H9 (cell line): ENCODE data around the gene THSD4. TPM values are rescaled to one million over a fixed set of nuclear protein-coding genes. Genes with fewer than 3 reads are reported as not detected.

Experiments used
- DNase-seq: peaks from one replicate; pipeline ENCODE4 v3.0.0-alpha.2; 2017
- H2AFZ ChIP-seq: one replicate; pipeline ENCODE4 v1.6.1; 2013; ENCODE audit warnings: mild to moderate bottlenecking, low read length, control low read depth, moderate library complexity
- H2AK5ac ChIP-seq: 2 replicates; pipeline ENCODE4 v1.6.1; 2013; ENCODE audit warnings: low read length, control low read depth, mixed read lengths; ENCODE audit not compliant: insufficient read length
- H2BK120ac ChIP-seq: one replicate; pipeline ENCODE4 v1.6.1; 2013; ENCODE audit warnings: low read depth, mild to moderate bottlenecking, low read length, control low read depth, inconsistent platforms; ENCODE audit not compliant: poor library complexity, severe bottlenecking
- H2BK12ac ChIP-seq: 2 replicates; pipeline ENCODE4 v1.6.1; 2013; ENCODE audit warnings: low read length, control low read depth, mixed read lengths, low read depth; ENCODE audit not compliant: insufficient read length
- H2BK15ac ChIP-seq: 2 replicates; pipeline ENCODE4 v1.6.1; 2013; ENCODE audit warnings: low read depth, low read length, control low read depth
- H2BK20ac ChIP-seq: one replicate; pipeline ENCODE4 v1.6.1; 2013; ENCODE audit warnings: low read depth, mild to moderate bottlenecking, low read length, control low read depth, inconsistent platforms; ENCODE audit not compliant: poor library complexity, severe bottlenecking
- H2BK5ac ChIP-seq: 2 replicates; pipeline ENCODE4 v1.6.1; 2013; ENCODE audit warnings: low read length, control low read depth, mixed read lengths; ENCODE audit not compliant: insufficient read length
- H3K14ac ChIP-seq: 2 replicates; pipeline ENCODE4 v1.6.1; 2013; ENCODE audit warnings: low read length, control low read depth; ENCODE audit not compliant: insufficient read depth
- H3K18ac ChIP-seq: 2 replicates; pipeline ENCODE4 v1.6.1; 2013; ENCODE audit warnings: low read depth, mild to moderate bottlenecking, mixed read lengths, low read length, control low read depth; ENCODE audit not compliant: insufficient read length
- H3K23ac ChIP-seq: 2 replicates; pipeline ENCODE4 v1.6.1; 2013; ENCODE audit warnings: low read length, control low read depth, mixed read lengths, low read depth; ENCODE audit not compliant: insufficient read length
- H3K23me2 ChIP-seq: 2 replicates; pipeline ENCODE4 v1.6.1; 2013; ENCODE audit warnings: low read depth, mild to moderate bottlenecking, mixed read lengths, low read length, control low read depth; ENCODE audit not compliant: insufficient read length, poor library complexity, severe bottlenecking
- H3K27ac ChIP-seq: 2 replicates; pipeline ENCODE4 v1.5.1; 2013; ENCODE audit warnings: low read length, control low read depth, mixed read lengths, low read depth; ENCODE audit not compliant: insufficient read length
- H3K27me3 ChIP-seq: 2 replicates; pipeline ENCODE4 v1.6.1; 2013; ENCODE audit warnings: low read length, control low read depth, inconsistent platforms; ENCODE audit not compliant: insufficient read depth
- H3K4ac ChIP-seq: 2 replicates; pipeline ENCODE4 v1.6.1; 2013; ENCODE audit warnings: low read depth, mild to moderate bottlenecking, control low read depth, inconsistent platforms, low read length, moderate library complexity
- H3K4me1 ChIP-seq: 2 replicates; pipeline ENCODE4 v1.6.1; 2013; ENCODE audit warnings: low read length, control low read depth, inconsistent platforms; ENCODE audit not compliant: insufficient read depth
- H3K4me2 ChIP-seq: 2 replicates; pipeline ENCODE4 v1.6.1; 2013; ENCODE audit warnings: low read length, control low read depth, mixed read lengths; ENCODE audit not compliant: insufficient read length, insufficient read depth
- H3K56ac ChIP-seq: 2 replicates; pipeline ENCODE4 v1.6.1; 2013; ENCODE audit warnings: low read depth, mild to moderate bottlenecking, mixed read lengths, low read length, control low read depth; ENCODE audit not compliant: insufficient read length
- H3K79me1 ChIP-seq: 2 replicates; pipeline ENCODE4 v1.6.1; 2013; ENCODE audit warnings: low read depth, mild to moderate bottlenecking, moderate library complexity, low read length, control low read depth, inconsistent platforms; ENCODE audit not compliant: insufficient read depth, poor library complexity, severe bottlenecking
- H3K79me2 ChIP-seq: 2 replicates; pipeline ENCODE4 v1.6.1; 2013; ENCODE audit warnings: low read length, control low read depth, inconsistent platforms; ENCODE audit not compliant: insufficient read depth
- H3K9ac ChIP-seq: 2 replicates; pipeline ENCODE4 v1.6.1; 2013; ENCODE audit warnings: low read length, control low read depth, mixed read lengths; ENCODE audit not compliant: insufficient read length; ENCODE audit errors: extremely low read depth
- H3K9me3 ChIP-seq: one replicate; pipeline ENCODE4 v1.6.1; 2013; ENCODE audit warnings: low read depth, low read length, inconsistent platforms; ENCODE audit not compliant: control insufficient read depth
- H3T11ph ChIP-seq: one replicate; pipeline ENCODE4 v1.6.1; 2013; ENCODE audit warnings: mild to moderate bottlenecking, low read length, control low read depth, inconsistent platforms
- H4K20me1 ChIP-seq: one replicate; pipeline ENCODE4 v1.6.1; 2013; ENCODE audit not compliant: control insufficient read depth, insufficient read length, insufficient read depth
- H4K5ac ChIP-seq: 2 replicates; pipeline ENCODE4 v1.6.1; 2013; ENCODE audit warnings: low read depth, mild to moderate bottlenecking, mixed read lengths, low read length, control low read depth; ENCODE audit not compliant: insufficient read length
- H4K8ac ChIP-seq: replicated peaks from 2 replicates; pipeline ENCODE4 v1.6.1; 2013; ENCODE audit warnings: low read length, control low read depth, mixed read lengths, low read depth; ENCODE audit not compliant: insufficient read length
- H4K91ac ChIP-seq: 2 replicates; pipeline ENCODE4 v1.6.1; 2013; ENCODE audit warnings: low read depth, mild to moderate bottlenecking, moderate library complexity, mixed read lengths, low read length, control low read depth; ENCODE audit not compliant: insufficient read length
- H3K27ac Mint-ChIP-seq, 3 experiments: 2 replicates in 2 of 3; 3 replicates in 1 of 3; pipeline ENCODE4 v1.8.0; 2020 to 2021; ENCODE audit warnings: mixed read lengths in 3 of 3, mild to moderate bottlenecking in 1 of 3, moderate library complexity in 1 of 3
- H3K27me3 Mint-ChIP-seq: 2 replicates; pipeline ENCODE4 v1.8.0; 2021; ENCODE audit warnings: low read depth, mild to moderate bottlenecking, moderate library complexity, mixed read lengths
- H3K36me3 Mint-ChIP-seq, 3 experiments: 2 replicates in 2 of 3; 3 replicates in 1 of 3; pipeline ENCODE4 v1.8.0; 2020 to 2021; ENCODE audit warnings: low read depth in 3 of 3, mixed read lengths in 3 of 3; ENCODE audit not compliant: insufficient read depth in 1 of 3
- H3K4me1 Mint-ChIP-seq, 2 experiments: 2 replicates each; pipeline ENCODE4 v1.8.0; 2020; ENCODE audit warnings: mixed read lengths in 2 of 2
- H3K4me3 Mint-ChIP-seq, 2 experiments: 2 replicates in 1 of 2; 3 replicates in 1 of 2; pipeline ENCODE4 v1.8.0; 2020 to 2021; ENCODE audit warnings: mild to moderate bottlenecking in 2 of 2, mixed read lengths in 2 of 2, moderate library complexity in 1 of 2
- H3K9me3 Mint-ChIP-seq, 2 experiments: 2 replicates in 1 of 2; 3 replicates in 1 of 2; pipeline ENCODE4 v1.8.0; 2020; ENCODE audit warnings: mild to moderate bottlenecking in 2 of 2, mixed read lengths in 2 of 2, moderate library complexity in 1 of 2
- CTCF ChIP-seq: fragments of 200-600 bp; sonication (generic); conservative IDR thresholded peaks from 3 replicates; pipeline ENCODE4 v1.8.0; 2021; ENCODE audit warnings: antibody characterized with exemption, mild to moderate bottlenecking
- WGBS: extraction: QIAGEN DNeasy Blood & Tissue Kit; methylation state at CpG from one replicate; pipeline ENCODE4 v1.1.7; 2013; ENCODE audit warnings: missing lambda C conversion rate, low lambda C conversion rate, mixed read lengths; ENCODE audit not compliant: insufficient read length; ENCODE audit errors: extremely low coverage; 5-methylcytosine and 5-hydroxymethylcytosine counted together
- total RNA-seq: library from RNA; stranded (reverse); gene quantifications from 2 replicates; pipeline ENCODE4 v1.2.1, GENCODE V29; 2021

THSD4 gene
- total RNA-seq, 1 experiment from 2014 or later = 5.5 TPM

DNA sequence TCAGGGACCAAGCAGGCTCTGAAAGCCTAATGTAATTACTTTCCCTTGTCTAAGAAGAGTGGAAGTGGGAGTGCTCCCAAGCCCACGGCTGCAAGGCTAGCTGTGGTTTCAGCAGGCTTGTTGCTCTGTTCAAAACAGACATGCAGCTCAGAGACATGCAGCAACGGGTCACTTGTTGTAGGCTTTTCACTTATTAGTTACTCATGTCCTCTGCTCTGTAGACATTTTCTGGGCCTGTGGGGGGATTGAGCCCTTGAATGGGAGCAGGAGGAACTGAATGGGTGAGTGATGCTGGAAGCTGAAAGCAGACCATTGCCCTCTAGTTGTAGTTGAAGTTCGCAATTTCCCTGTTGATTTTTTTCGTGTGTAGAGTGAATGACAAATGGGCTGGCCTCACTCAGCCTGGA, 433.1 kb downstream of the THSD4 start:
- Histone ChIP-seq H3K27ac (no peak overlapping the region), H4K5ac (no peak overlapping the region), H2BK20ac (no peak overlapping the region), H3T11ph (no peak overlapping the region), H3K79me1 (no peaks in the 10 kb centered on the region), H4K91ac (no peak overlapping the region), H2BK12ac (no peak overlapping the region), H3K4me2 (no peak overlapping the region), H3K23ac (no peak overlapping the region), H2AFZ (no peak overlapping the region), H3K14ac (no peak overlapping the region; the same call in 1 of the 2 replicates), H3K56ac (no peak overlapping the region), H4K8ac (no peak overlapping the region), H3K9me3 (no peaks in the 10 kb centered on the region), H3K23me2 (no peaks in the 10 kb centered on the region), H2BK120ac (no peak overlapping the region), H3K4me1 (no peaks in the 10 kb centered on the region), H3K79me2 (no peaks in the 10 kb centered on the region), H3K27me3 (no peaks in the 10 kb centered on the region), H2AK5ac (no peak overlapping the region), H3K9ac (no peak overlapping the region), H3K4ac (no peak overlapping the region), H2BK5ac (no peak overlapping the region), H3K18ac (no peak overlapping the region), H4K20me1 (no peaks in the 10 kb centered on the region), H2BK15ac (no peak overlapping the region)
- no CpG with 5 or more reads among the region's 4 CpGs for WGBS
- Mint-ChIP-seq H3K9me3 (no peaks in the 10 kb centered on the region), H3K36me3 (no peaks in the 10 kb centered on the region), H3K4me3 (no peak overlapping the region), H3K4me1 (peaks cover 19 to 25% of the 10 kb centered on the region in 2 experiments), H3K27ac (peak overlapping the region in 1 of 3 experiments; percentile 73; a peak in 2 of 7 replicates), H3K27me3 (no peaks in the 10 kb centered on the region)
- 0 out of 3 replicates have a peak, but pooled peaks have one; percentile 11 for TF ChIP-seq CTCF
- DNase-seq = no peak
